NCI-H524 treated with DMSO at 0.1 percent for 48 hours (cell line): ENCODE measurements around the gene CDC42BPG.

Experiments
- DNase-seq: peaks from one replicate; lab custom pipeline; 2025; lab: John Stamatoyannopoulos, UW

CDC42BPG gene

GRCh38 chr11:64844330-64845128, at the start of gene CDC42BPG:
CDC42BPG (minus strand) TSS chr11:64844653; CDS start chr11:64844569, 84 bp downstream.
- DNase-seq = no peak

GRCh38 chr11:64893194-64894069, 49.0 kb upstream of the CDC42BPG start:
- DNase-seq = no peak

GRCh38 chr11:64892838-64893193, 48.4 kb upstream of the CDC42BPG start:
- no peak for DNase-seq

- no peak for DNase-seq
Observed at GRCh38 chr11:64892411-64892831, 48.0 kb upstream of the CDC42BPG start.

- peak; percentile 5 for DNase-seq
Observed at GRCh38 chr11:64891880-64892279, 47.4 kb upstream of the CDC42BPG start.

GRCh38 chr11:64891215-64891848, 46.9 kb upstream of the CDC42BPG start:
- no peak for DNase-seq

GRCh38 chr11:64890522-64890939, 46.1 kb upstream of the CDC42BPG start:
- DNase-seq = peak; percentile 28

GRCh38 chr11:64888729-64889511, 44.5 kb upstream of the CDC42BPG start:
- DNase-seq = no peak

GRCh38 chr11:64888406-64888728, 43.9 kb upstream of the CDC42BPG start:
- DNase-seq = no peak

GRCh38 chr11:64887757-64888405, 43.4 kb upstream of the CDC42BPG start:
- no peak for DNase-seq

GRCh38 chr11:64887234-64887756, 42.8 kb upstream of the CDC42BPG start:
- DNase-seq = no peak

- DNase-seq = no peak
Observed at GRCh38 chr11:64885367-64886286, 41.2 kb upstream of the CDC42BPG start.

GRCh38 chr11:64884019-64884418, 39.6 kb upstream of the CDC42BPG start:
- DNase-seq = no peak

GRCh38 chr11:64883575-64883974, 39.1 kb upstream of the CDC42BPG start:
- no peak for DNase-seq

GRCh38 chr11:64882243-64882642, 37.8 kb upstream of the CDC42BPG start:
- no peak for DNase-seq

GRCh38 chr11:64881476-64881875, 37.0 kb upstream of the CDC42BPG start:
- DNase-seq = no peak

GRCh38 chr11:64880240-64881001, 36.0 kb upstream of the CDC42BPG start:
- no peak for DNase-seq

GRCh38 chr11:64879244-64879900, 34.9 kb upstream of the CDC42BPG start:
- no peak for DNase-seq
